GM19193 (cell line): ENCODE results near the gene VPS9D1.

Source experiments
- POLR2A ChIP-seq: IDR thresholded peaks from 4 replicates; pipeline ENCODE4 v1.6.1; 2011; ENCODE audit not compliant: insufficient read depth, insufficient read length; ENCODE audit errors: extremely low read depth

The VPS9D1 gene

DNA sequence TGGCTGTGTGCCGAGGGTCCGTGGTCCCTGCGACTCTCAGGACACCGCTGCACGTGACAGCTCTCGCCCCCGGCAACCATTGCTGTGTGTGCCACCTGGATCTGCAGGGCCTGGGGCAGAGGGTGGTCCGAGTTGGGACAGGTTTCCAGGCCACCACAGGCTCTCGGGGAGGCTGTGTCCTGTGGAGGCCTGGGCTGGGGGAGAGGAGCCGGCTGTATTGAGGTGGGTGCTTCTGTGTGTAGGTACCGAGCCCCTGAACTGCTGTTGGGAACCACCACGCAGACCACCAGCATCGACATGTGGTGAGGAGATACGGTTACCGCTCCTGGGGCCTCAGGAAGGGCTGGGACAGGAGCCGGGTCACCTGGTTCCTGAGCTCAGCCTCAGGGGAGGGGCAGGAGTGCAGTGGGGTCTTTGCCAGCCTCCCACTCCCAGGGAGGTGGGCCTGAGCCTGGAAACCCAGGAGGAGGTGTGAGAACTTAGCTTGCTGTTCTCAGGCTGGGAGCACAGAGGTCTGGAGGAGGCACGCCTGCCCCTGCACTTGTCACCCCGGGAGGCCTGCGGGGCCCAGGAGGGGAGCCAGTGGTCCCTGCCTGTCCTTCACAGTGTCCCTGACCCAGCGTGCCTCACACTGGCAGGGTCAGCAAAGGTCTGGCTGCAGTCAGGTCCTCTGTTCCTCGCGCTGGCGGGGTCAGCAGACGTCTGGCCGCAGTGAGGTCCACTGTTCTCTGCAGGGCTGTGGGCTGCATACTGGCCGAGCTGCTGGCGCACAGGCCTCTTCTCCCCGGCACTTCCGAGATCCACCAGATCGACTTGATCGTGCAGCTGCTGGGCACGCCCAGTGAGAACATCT, 26.5 kb downstream of the VPS9D1 start:
- no peak for TF ChIP-seq POLR2A

DNA sequence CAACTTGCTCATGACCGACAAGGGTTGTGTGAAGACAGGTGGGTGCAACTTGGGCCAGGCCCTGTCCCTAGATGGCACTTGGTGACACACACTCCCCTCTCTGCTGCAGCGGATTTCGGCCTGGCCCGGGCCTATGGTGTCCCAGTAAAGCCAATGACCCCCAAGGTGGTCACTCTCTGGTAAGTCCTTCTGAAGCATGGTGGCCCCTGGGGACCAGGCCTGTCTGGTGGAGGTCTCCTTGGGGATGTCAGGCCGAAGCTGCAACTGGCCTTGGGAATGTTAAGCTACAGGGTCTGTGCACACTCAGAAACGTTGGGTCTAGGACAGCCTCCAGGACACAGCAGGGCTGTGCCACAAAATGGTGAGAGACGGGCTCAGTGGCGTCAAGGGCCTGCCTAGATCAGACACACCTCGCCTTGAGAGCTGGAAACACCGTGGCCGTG, 27.4 kb downstream of the VPS9D1 start:
- no peak for TF ChIP-seq POLR2A

DNA sequence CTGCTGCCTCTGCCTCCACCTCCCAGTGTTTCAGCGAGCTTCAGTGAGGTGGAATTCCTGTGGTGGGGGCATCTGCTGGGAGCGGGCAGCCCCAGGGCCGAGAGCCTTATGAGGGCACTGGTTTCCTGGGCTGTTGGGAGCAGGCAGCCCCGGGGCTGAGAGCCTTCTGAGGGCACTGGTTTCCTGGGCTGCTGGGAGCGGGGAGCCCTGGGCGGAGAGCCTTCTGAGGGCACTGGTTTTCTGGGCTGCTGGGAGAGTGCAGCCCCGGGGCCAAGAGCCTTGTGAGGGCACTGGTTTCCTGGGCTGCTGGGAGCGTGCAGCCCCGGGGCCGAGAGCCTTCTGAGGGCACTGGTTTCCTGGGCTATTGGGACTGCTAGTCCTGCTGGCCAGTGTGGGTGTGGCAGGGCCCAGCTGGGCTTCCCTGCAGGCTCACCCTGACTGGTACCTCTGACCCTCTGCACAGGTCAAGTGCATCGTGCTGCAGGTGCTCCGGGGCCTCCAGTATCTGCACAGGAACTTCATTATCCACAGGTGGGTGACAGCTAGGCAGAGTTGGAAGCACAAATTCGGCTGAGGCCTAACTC, 28.6 kb downstream of the VPS9D1 start:
- TF ChIP-seq POLR2A = no peak

DNA sequence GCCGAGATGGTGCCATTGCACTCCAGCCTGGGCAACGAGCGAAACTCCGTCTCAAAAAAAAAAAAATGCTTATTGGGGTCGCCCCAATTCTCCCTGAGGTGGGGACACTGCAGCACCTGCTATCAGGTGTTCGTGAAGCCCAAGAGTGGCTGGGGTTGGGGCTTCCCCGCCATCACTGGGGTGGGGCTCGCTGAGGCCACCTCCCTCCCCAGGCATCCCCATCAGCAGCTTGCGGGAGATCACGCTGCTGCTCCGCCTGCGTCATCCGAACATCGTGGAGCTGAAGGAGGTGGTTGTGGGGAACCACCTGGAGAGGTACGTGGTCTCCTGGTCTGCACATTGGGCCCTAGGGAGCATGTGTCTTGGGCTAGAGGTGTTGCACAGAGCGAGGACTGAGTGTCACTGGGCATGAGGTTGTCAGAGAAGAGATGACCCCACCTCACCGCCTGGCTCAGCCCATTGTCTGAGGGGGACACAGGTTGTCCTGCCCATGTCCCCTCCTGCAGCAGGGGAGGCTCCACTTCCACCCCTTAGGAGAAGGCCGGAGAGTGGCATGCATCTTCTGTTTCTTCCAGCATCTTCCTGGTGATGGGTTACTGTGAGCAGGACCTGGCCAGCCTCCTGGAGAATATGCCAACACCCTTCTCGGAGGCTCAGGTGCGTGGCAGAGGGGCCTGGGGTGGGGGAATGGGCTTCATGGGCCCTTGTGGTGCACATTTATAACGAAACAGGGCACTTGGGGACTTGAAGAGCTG, 29.3 kb downstream of the VPS9D1 start:
- no peak for TF ChIP-seq POLR2A

DNA sequence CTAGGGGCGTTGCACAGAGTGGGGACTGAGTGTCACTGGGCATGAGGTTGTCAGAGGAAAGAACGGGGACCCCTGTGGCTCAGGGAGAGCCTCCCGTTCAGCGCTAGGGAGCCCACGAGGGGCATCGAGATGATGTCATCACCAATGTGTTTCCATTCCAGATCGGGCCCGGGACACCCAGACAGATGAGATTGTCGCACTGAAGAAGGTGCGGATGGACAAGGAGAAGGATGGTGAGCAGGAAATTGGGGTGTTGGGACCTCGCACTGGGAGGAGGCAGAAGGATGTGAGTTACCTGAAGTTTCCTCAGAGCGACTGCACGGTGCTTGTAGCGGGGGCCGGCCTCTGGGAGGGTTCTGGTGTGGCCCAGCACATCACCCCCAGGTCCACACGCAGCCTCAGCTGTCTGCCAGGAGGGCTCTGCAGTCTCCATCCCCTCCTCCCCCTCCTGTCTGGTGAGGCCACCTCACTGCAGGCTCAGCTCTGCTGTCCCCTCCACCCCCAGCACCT, 30.3 kb downstream of the VPS9D1 start:
- no peak for TF ChIP-seq POLR2A

DNA sequence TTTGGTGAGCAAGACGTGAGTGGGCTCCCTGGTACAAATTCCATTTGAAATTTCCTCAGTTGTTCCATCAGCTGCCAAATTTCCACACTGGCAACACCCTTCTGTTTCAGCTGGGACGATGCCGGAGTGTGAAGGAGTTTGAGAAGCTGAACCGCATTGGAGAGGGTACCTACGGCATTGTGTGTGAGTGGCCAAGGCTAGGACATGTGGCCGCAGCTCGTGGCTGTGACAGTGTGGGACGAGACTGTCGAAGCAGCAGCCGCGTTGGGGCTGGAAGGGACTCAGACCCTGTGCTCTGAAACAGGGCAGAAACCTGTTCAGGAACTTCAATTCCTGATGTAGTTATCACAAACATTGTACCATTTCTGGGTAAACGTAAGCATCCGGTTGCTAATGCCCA, 31.6 kb downstream of the VPS9D1 start:
- no peak for TF ChIP-seq POLR2A

DNA sequence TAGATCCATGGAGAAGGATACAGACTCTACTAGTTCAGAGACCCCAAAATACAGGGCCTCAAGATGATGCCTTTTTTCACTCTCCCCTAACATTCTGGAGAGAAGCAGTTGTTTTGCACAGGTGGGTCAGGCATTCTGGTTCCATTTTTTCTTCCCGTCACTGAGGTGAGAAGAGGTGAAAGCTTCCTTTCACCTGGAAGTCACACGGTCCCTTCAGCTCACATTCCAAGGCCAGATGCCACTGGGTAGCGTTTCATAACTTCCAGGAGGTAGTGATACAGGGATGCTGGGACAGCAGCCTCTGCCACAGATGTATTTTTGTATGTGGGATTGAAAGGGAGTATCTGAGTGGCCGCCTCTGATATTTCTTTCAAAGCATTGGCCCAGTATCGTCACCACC, 32.3 kb downstream of the VPS9D1 start:
- no peak for TF ChIP-seq POLR2A

DNA sequence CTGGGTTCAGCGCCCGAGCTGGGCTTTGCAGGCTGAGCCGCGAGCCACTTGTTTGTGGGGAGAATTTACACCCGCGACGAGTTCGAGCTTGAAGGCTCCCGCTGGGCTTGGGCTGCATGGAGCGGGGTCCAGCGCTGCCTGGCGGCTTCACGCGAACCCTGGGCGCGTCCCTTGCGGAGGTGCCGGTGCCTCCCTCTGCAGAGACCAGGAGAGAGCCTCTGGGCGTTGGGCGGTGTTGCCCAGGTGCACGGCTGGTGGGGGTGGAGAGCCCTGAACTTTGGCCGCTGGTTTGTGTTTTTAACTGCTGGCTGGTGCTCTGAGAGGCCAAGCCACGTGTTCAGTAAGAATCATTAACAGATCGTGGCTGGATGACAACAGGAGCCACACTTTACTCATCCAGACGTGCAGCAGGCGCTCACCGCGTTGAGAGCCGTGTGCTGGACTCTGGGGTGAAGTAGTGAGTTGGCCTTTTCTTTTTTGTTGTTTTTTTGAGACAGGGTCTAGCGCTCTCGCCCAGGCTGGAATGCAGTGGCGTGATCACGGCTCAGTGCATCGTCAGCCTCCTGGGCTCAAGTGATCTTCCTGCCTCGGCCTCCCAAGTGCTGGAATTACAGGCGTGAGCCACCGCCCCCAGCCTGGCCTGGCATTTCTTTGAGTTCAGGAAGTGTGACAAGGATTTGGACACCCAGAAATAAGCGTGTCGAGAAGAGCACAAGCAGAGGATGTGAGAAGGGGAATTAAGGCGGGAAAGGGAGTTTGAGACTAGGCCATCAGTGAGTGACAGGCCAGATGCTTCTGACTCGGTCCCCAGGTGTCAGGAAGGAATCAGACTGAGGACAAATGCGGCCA, 33.4 kb downstream of the VPS9D1 start:
- no peak for TF ChIP-seq POLR2A

DNA sequence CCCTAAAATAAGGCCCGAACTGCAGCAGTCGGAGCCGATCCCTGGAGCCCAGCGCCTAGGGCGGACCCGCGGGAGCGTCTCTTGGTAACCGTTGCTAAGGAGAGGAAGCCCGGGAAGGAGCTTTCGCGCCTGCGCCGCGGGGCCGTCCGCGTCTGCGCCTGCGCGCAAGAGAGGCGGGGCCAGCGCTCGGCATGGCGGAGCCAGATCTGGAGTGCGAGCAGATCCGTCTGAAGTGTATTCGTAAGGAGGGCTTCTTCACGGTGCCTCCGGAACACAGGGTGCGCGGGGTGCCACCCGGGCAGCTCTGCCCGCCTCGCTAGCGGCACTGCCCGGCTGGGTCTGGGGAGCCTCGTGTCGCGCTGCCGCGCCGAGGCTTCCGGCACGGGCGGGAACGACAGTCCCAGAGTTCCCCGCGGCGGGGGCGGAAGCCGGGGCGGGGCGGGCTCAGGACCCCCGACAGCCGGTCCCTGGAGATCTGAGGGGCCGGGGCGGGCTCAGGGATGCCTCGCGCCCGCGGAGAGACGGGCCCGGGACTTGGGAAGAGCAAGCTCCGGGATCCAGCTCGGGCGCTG, 34.1 kb downstream of the VPS9D1 start, which contains the start of gene CDK10:
CDK10 (plus strand) TSS at position 170 of the 572 bp plus-strand sequence; CDS start at position 192, 22 bp downstream.
- peak; percentile 95 for TF ChIP-seq POLR2A

DNA sequence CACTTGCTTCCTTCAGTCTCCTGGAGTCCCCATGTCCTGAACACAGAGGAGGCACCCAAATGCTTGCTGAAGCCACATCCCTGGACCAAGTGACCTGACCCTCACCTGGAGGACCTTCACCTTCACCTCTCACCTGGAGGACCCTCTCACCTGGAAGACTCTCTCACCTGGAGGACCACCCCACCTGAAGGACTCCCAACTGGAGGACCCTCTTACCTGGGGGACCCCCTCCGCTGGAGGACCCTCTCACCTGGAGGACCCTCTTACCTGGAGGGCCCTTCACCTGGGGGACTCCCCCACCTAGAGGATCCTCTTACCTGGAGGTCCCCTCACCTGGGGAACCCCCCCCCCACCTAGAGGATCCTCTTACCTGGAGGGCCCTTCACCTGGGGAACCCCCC, 34.8 kb downstream of the VPS9D1 start:
- no peak for TF ChIP-seq POLR2A

DNA sequence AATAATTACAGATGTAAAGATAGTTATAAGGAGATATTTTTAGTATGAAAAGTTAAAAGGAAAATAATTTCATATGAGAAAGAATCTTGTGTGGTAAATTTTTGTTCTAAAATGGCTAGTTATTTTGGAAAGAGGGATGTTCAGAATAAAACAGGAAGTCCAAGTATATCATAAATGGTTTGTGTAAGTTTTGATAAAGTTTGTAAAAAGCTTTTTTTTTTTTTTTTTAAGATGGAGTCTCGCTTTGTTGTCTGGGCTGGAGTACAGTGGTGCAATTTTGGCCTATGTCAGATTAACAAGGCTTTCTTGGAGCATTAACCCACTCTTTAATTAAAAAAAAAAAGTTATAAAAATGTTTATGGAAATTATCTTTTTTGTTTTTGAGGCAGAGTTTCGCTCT, 42.4 kb downstream of the VPS9D1 start:
- TF ChIP-seq POLR2A = no peak

DNA sequence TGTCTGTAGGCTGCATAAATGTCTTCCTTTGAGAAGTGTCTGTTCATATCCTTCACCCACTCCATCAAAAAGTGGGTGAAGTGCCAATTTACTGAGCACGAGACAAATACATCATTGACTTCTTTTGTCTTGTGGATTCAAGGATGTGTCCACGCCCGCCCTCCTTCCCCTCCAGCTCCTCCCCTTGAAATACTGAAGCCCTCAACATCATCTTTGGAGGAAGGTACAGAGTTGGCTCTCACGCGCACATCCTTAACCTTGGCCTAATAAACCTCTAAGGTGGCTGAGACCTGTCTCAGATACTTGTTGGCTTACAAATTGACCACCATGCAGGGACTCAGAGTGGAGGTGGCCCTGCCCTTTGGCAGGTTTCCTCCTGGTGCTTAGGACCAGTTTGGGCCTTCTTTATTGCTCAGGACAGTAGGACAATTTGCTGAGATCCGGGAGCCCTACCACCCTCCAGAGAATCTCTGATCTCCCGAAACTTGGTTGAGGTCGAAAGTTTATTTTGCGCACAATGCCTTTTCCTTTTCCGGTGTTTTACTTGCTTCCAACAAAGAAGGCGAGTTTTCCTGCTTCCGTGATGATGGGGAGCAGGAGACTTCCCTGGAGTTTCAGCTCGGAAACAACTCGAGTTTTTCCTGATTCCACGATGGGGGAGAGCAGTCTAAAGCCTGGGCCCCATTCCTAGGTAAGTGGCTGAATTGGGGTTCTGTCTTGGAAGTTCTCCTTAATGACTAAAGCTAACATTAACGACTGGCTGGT, 48.3 kb downstream of the VPS9D1 start:
- TF ChIP-seq POLR2A = no peak
